Measurements from ENCODE around the gene ANKRD29. TPM values are rescaled to one million over a fixed set of nuclear protein-coding genes. Genes with fewer than 3 reads are reported as not detected.

ANKRD29 gene
- total and polyA plus RNA-seq, 10 of the 15 experiments (the other 5 are each of a cell fraction or from before 2014, with no cell fraction given): 0.53 to 9.2 (median 1.6) TPM

DNA sequence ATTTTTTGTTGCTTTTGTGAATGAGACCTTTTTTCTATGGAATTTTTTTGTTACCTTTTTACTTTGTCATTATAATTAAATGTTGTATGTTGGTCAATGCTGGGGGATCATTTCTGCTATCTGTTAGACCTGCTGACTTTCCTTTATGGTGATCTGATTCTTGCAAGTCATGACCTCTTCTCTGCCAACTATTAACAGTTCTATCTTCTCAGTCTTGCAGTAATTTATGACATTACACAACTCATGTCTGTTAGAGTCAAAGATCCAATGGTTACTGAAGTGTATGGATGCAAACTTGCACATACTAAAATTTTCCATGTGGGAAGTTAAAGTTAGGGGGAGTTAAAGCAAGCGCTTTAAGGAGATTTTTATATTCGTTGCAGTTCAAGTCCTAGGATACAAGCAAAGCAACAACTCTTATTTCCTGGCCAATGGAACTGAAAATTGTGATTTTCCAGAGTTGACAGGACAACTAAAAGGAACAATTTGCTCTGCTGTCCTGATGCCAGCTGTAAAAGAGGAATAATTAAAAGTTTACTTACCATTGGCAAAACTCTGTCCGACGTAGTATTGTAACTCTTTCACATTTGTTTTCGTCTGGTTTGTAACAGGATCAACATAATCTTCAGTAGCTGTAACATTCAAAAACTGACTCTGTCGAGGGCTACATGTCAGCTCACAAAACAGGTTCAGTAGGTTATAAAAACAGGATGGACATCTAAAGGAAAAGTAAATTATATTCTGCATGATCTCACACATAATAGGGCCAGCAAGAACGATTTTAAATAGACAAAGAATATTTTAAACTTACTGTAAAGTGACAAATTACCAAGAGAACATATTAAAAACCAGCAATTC, 94.2 kb downstream of the ANKRD29 start:
- RAD21 ChIA-PET (ENCODE audit: unreplicated experiment): no interaction called here
- H3K9me3 ChIP-seq (replicated peaks; ENCODE audit: control insufficient read depth, insufficient read depth, low read length): no peaks in the 10 kb centered on the region
- BruUV-seq (replicated peaks): no TSS peak

More for the DNA sequence above, 94.2 kb downstream of the ANKRD29 start:
- Histone ChIP-seq H3K36me3 (ENCODE audit: control insufficient read depth in 2 of 2, insufficient read depth in 2 of 2, low read length in 1 of 2) (peaks cover 5 to 25% of the 10 kb centered on the region in 2 experiments), H3K4me2 (ENCODE audit: control insufficient read depth, insufficient read depth) (no peak overlapping the region), H3K27me3 (replicated peaks in 1 of 2; ENCODE audit: control insufficient read depth in 2 of 2, insufficient read depth in 2 of 2, low read length in 1 of 2) (no peaks in the 10 kb centered on the region), H2AFZ (ENCODE audit: control insufficient read depth, low read depth, low read length) (no peak overlapping the region), H3K4me3 (no peak overlapping the region), H3K9ac (ENCODE audit: control insufficient read depth, insufficient read depth, low read length) (no peak overlapping the region), H3K79me2 (ENCODE audit: control insufficient read depth, insufficient read depth, low read length) (no peaks in the 10 kb centered on the region), H4K20me1 (ENCODE audit: control insufficient read depth, insufficient read depth) (no peaks in the 10 kb centered on the region), H3K27ac (ENCODE audit: control insufficient read depth, insufficient read depth) (no peak overlapping the region), H3K4me1 (ENCODE audit: control insufficient read depth, insufficient read depth, low read length) (no peaks in the 10 kb centered on the region)
- intact Hi-C loops (cut with micrococcal nuclease; ENCODE audit: unreplicated experiment) (no loop called here), in situ Hi-C loops (cut with MboI) (no loop called here)
- 92% methylated on average over 7 of the region's 7 CpGs for WGBS (ENCODE audit: insufficient coverage, insufficient replicate concordance, low lambda C conversion rate, missing lambda C conversion rate)
- ChIA-PET POLR2A (no interaction called here), CTCF (interaction anchor here (1.3 kb wide), 1 partner anchor 14 kb away, joined by 3 read pairs; no protein-coding TSS in a partner anchor), SMC1A (ENCODE audit: uncharacterized antibody, unreplicated experiment) (interaction anchor here (2.3 kb wide), 1 partner anchor 13 kb away, joined by 9 read pairs; no protein-coding TSS in a partner anchor)
- ATAC-seq (no peak), DNase-seq (ENCODE audit: low read depth, low spot score) (no peak), FAIRE-seq (no peak)
- TF ChIP-seq WRNIP1 (IDR thresholded peaks at IDR 0.05; ENCODE audit: borderline replicate concordance, low read depth, low read length) (no peak), TCF7 (IDR thresholded peaks at IDR 0.05; ENCODE audit: borderline replicate concordance) (no peak), SREBF1 (IDR thresholded peaks at IDR 0.05; ENCODE audit: low read length) (no peak), NFIC (IDR thresholded peaks at IDR 0.05; ENCODE audit: low read depth, low read length) (no peak), FOXM1 (IDR thresholded peaks at IDR 0.05; ENCODE audit: low read depth, low read length) (no peak), TCF3 (IDR thresholded peaks at IDR 0.05; ENCODE audit: borderline replicate concordance, insufficient read depth, low read depth, low read length) (no peak), CEBPB (IDR thresholded peaks at IDR 0.05; ENCODE audit: borderline replicate concordance in 1 of 2, low read depth in 2 of 2, low read length in 2 of 2) (no peak), SUPT20H (IDR thresholded peaks at IDR 0.05; ENCODE audit: borderline replicate concordance, control insufficient read depth, low read depth, low read length) (no peak), ZNF274 (IDR thresholded peaks at IDR 0.05; ENCODE audit: insufficient read depth, insufficient read length) (no peak), KDM1A (IDR thresholded peaks at IDR 0.05; ENCODE audit: borderline replicate concordance) (no peak), SIX5 (IDR thresholded peaks at IDR 0.05; ENCODE audit: low read depth, low read length, severe bottlenecking) (no peak), ZSCAN29 (IDR thresholded peaks at IDR 0.05) (no peak), NR2C2 (IDR thresholded peaks at IDR 0.05; ENCODE audit: borderline replicate concordance, control insufficient read depth, insufficient read length, low read depth) (no peak)
- TF ChIP-seq, protein P1, sequence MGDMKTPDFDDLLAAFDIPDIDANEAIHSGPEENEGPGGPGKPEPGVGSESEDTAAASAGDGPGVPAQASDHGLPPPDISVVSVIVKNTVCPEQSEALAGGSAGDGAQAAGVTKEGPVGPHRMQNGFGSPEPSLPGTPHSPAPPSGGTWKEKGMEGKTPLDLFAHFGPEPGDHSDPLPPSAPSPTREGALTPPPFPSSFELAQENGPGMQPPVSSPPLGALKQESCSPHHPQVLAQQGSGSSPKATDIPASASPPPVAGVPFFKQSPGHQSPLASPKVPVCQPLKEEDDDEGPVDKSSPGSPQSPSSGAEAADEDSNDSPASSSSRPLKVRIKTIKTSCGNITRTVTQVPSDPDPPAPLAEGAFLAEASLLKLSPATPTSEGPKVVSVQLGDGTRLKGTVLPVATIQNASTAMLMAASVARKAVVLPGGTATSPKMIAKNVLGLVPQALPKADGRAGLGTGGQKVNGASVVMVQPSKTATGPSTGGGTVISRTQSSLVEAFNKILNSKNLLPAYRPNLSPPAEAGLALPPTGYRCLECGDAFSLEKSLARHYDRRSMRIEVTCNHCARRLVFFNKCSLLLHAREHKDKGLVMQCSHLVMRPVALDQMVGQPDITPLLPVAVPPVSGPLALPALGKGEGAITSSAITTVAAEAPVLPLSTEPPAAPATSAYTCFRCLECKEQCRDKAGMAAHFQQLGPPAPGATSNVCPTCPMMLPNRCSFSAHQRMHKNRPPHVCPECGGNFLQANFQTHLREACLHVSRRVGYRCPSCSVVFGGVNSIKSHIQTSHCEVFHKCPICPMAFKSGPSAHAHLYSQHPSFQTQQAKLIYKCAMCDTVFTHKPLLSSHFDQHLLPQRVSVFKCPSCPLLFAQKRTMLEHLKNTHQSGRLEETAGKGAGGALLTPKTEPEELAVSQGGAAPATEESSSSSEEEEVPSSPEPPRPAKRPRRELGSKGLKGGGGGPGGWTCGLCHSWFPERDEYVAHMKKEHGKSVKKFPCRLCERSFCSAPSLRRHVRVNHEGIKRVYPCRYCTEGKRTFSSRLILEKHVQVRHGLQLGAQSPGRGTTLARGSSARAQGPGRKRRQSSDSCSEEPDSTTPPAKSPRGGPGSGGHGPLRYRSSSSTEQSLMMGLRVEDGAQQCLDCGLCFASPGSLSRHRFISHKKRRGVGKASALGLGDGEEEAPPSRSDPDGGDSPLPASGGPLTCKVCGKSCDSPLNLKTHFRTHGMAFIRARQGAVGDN (IDR thresholded peaks at IDR 0.05): no peak
